GM21360 (cell line): ENCODE results near the gene PLCE1.

Experiments used
- ATAC-seq: cut with Tn5 transposase; IDR thresholded peaks from one replicate; pipeline ENCODE4 v1.9.1; 2021; ENCODE audit warnings: mild to moderate bottlenecking, moderate library complexity; ENCODE audit not compliant: unreplicated experiment

PLCE1 gene

DNA sequence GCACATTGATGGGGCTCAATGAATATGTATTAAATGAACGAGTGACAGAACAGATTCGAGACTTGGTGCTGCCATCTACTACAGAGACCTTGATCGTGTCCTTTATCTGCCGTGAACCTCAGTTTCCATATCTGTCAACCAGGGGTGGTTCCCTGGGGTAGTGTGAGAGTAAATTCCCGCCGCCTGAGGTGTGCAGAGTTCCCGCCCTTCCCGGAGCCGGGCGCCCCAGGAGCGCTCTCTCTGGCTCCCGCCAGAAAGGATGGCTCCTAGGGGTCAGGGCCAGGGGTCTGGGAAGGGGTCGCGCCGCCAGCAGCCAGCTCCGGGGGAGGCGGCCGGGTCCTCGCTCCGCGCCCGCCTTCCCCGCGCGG is 333 bp upstream of the PLCE1 start:
- ATAC-seq, result no peak

DNA sequence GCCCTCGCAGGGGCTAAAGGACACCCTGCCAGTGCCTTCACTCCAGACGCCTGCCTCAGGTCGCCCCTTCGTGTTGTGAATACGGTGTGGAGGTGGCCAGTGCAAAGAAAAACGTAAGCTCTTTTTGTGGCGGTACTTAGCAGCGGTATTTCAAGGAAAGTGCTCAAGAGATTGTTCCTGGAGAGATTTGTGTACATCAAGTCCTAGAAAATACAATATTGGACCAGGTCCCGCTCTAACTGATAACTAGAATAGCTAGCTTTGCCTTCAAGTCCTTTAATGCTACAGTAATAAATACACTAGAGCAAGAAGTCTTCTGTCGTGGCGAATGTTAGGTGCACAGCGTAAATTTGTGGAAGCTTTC is 689 bp downstream of the PLCE1 start:
- no peak for ATAC-seq

DNA sequence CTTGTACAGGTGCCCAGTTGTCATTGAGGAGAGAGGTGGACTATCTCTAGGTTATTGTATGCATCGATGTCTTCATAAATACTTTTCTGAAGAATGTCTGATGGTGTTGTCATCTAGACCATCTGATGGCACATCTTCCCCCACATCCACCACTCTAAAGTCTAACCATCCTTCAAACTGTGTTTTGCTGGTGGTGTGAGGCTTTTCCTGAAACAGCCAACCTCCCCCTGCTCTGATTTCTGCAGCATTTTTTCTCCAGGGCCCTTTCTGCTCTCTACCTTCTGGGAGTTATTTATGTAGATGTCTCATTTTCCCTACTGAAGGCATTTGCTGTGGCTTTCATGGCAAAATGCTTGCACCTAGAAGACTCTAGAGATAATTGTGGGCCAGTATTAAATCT is 1.5 kb downstream of the PLCE1 start:
- ATAC-seq, result no peak

DNA sequence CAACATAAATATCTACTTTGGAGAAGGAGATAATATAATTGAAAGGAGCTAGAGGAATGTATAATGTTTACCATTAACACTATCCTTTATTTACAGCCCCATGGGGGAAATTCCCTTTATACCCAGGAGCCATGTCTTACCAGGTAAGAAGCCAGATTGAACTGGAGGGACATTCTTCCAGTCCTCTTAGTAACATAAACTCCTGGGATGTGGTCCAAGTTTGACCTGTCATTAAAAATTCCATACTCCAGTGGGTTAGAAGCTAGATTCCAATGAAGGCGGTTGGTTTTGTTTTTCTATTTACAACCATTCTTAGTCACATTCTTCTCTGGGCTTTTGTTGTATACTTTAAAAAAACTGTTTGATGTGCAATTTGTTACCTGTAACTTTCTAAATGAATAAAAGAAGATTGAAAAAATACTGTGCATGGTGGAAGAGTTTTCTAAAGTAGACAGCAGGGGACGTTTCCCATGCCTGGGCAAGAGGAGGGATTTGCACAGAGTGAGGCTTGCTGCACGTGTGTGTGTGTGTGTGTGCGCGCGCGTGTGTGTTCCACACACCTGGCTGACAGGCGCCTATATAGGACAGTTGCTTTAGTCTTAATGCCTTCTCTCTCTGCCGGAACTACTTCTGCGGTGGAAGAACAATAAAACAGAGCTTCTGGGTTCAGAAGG is 2.0 kb downstream of the PLCE1 start:
- ATAC-seq, result no peak

DNA sequence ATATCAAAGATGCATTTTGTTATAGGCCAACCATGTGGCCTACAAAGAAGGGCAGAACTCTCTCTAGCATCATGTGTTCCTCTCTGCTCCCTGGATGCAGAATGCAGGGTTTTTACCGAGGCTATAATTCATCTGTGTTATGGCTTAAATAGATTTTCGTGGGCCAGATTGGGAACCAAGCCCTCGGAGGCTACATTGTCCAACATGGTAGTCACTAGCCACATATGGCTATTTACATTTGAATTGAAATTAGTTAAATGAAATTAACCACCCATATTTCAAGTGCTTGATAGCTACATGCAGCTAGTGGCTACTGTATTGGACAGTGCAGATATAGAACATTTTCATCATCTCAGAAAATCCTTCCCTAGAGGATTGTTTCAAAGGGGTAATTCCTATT is 2.8 kb downstream of the PLCE1 start:
- no peak for ATAC-seq

DNA sequence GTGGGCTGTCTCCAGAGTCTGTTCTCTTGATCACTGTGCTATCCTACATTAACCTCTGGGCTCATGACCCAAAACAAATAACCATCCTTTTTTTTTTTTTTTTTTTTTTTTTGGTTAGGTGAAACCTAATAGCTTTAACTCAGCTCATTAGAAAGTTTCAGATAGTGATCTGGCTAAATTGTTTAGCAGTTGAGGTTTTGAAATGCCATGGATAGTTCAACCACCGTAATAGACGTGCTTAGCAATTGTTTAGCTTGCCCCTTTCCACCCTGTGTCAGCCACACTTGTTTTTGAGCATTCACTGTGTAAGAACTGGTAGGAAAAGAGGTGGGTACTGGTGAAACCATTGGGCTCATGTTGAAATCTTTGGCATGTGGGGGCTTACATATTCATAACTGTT is 3.8 kb downstream of the PLCE1 start:
- ATAC-seq, result no peak

DNA sequence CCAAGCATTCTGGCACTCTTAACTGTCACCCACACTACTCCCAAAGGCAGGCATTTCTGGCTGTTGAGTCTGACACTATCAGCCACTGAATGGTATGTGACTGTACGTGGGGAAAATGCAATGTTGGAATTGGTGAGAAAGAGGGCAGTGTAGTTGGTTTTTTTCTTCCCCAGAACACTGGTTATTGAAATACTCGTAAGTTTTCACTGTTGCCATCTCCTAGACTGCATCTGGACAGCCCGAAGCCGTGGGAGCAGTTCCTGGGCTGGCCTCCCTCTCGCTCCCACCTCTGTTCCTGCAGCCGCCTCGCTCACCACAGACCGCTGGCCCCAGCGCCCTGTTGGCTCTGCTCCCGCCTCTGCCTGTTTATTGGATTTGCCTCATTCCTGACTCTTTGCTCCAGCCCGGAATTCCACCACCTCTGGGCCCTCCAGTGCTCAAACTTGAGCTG is 5.7 kb downstream of the PLCE1 start:
- ATAC-seq, result no peak

DNA sequence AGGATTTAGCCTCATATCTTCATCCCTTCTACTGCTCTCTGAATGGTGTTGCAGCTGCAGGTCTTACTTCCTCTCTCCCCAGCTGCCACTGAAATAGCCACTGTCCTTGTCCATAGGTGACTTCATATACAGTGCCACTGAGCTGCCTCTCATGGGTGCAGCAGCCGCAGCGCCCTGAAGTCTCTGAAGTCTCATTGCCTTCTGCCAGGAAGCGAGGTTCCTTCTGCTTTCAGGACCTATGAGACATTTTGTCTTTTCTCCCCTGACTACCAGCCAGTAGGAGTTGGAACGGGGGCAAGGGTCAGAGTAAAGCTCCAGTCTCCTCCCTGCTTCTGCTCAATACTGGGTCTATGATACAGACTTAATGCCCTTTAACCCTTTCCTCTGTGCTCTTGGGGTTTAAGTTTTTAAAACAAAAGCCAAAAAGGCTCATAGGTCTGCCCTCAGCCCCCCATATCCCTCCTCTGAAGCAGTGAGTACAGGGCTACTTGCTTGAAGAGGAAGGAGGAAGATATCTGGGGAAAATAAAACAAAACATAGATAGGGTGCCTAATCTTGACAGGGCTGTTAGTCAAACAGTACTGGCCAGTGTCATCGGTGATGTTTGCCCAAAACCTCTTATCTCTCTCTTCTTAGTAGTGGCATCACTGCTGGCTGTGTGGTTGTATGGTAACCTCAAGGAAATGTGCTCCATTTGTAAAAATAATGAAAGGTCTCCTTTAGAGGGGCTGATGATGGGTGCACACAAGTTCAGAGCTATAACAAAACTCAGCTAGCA is 7.1 kb downstream of the PLCE1 start:
- ATAC-seq, result no peak

DNA sequence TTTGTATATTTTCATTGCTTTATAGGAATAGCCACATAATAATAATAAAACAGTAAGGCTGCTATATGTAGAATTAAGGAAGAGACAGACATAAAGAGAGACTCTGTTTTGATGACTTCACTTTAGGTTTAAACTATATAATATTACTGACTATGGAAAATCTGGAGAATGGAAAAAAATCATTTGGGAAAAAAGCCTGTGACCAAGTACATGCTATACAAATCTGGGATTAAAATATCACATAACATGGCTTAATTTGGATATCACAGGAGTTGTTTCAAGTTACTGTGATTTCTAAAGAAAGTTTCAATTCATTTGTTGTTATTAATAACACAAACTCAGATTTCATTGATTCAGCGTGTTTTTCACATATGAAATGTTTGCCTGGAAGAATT is 7.7 kb downstream of the PLCE1 start:
- no peak for ATAC-seq

DNA sequence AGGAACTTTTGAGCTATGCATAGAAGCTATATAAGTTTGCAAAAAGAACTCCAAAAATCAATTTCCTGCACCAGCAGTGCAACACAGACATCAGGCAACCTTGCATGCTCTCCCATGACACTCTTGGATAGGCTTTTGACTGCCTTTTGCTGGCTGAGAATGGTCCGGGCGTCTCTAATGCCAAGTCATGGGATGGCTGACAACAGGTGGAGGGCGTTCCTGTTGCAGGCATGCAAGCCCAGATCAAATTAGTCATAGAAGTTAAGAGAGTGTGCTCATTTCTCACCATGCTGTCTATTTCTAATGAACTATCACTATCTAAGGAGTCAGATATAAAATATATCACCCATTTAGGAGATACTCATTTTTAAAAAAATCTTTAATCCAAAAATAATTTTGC is 8.4 kb downstream of the PLCE1 start:
- ATAC-seq, result no peak

DNA sequence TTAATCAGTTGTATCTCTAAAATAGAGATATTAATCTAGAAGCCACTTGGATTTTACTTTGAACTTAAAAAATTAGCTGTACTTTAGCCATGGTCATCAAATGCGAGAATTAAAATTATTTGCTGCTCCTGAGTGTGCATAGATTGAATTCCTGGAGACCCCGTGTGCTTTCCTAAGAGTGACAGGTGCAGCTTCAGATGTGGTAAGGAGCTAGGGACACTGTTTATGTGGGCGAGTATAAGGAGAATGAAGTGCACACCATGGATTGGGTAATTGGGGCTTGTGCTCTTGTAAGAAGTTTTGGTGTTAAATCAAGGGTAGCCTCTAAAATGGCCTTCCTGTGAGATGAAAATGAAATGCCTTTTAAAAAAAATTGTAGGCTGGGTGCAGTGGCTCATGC is 9.8 kb downstream of the PLCE1 start:
- no peak for ATAC-seq

DNA sequence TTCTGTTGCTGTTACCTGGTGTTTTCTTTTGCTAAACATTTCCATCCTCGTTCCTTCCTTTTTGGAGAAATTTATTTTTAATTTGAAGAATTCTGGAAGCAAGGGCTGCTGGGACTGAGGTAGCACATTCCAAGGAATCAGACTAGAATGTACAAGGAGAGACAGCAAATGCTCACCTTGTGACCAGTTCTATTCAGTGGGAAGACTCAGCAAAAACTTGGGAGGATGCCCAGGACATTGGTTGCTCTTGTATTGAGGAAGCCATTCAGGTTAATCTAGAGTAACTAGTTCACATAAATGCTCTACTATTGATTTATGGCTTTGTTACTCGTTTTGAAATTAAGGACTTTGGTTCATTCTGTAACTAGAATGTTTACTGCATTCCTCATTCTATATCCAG is 11.3 kb downstream of the PLCE1 start:
- ATAC-seq, result no peak

DNA sequence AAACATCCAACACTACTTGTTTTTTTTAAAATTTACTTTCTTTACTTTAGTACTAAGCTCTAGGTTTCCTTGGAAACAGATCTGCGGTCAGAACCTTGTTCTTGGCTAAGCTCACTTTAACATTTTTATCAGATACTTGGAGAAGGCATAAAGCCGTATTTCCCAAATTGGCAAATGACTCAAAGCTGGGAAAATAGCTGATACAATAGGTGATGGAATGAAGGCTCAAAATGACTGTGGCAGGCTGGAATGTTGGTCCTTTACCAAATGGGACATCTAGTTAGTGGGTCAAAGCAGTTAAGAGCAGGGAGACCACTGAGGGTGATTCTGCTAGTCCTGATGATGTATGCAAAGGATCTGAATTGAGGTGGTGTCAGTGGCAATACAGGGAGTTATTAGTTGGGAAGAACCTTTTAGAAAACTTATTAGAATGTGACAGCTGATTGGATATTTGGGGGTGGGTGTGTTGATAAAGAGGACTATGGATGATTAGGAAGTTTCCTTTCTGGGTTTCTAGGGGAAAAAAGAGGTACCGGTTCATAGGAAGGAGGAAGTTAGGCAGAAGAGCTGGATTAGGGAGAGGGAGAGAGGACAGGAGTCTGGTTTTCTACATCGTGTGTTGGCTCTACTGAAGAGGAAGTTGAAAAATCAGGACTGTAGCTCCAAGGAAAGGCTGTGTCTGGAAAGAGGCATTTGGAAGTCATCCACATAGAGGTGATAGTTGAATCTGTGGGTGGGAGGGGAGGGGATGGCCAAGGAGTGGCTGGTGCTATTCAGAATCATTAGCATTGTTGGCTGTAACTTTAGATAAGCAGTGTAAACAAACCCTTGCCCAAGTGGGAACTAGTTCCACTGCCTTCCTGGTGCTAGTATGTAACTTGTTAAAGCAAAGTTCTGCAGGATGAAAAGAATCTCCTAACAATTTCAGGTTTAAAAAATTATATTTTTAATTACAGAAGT is 13.1 kb downstream of the PLCE1 start:
- no peak for ATAC-seq

DNA sequence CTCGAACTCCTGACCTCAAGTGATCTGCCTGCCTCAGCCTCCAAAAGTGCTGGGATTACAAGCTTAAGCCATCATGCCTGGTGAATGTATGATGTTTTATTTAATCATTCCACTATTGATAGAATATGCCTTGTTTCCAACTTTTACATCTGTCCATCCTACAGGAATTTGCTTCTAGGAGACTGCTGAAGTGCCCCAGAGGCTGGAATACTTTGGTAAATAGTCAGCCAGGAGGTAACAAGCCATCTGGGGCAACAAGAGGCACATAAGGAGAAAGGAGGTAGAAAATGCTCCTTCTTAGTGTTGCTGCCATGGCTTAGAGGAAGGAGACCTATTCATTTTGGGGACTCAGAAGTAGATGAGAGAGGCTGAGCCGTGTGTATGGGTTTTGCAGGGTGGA is 14.8 kb downstream of the PLCE1 start:
- no peak for ATAC-seq

DNA sequence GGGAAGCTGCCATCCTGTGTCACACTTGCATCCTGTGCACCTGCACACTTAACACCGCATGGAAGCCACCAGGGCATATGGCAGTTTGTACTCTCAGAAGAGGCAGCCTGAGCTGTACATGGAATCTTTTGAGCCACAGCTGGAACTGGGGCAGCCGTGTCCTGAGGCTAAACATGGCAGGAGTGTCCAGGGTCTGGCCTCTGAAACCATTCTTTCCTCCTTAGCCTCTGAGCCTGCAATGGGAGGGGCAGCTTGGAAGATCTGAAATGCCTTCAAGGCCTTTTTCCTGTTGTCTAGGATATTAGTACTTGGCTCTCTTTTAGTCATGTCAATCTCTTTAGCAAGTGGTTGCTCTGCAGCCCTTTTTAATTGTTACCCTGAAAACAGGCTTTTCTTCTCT is 16.4 kb downstream of the PLCE1 start:
- ATAC-seq, result no peak

DNA sequence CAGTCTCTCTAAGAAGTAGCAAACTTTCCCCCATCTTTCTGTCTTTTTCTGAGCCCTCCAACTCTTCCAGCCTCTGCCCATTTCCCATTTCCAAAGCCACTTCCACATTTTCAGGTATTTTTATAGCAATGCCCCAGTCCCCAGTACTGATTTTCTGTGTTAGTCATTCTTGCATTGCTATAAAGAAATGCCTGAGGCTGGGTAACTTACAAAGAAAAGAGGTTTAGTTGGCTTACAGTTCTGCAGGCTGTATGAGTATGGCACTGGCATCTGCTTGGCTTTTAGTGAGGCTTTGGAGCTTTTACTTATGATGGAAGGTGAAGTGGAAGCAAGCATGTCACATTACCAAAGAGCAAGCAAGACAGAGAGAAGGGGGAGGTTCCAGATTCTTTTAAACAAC is 17.2 kb downstream of the PLCE1 start:
- no peak for ATAC-seq

DNA sequence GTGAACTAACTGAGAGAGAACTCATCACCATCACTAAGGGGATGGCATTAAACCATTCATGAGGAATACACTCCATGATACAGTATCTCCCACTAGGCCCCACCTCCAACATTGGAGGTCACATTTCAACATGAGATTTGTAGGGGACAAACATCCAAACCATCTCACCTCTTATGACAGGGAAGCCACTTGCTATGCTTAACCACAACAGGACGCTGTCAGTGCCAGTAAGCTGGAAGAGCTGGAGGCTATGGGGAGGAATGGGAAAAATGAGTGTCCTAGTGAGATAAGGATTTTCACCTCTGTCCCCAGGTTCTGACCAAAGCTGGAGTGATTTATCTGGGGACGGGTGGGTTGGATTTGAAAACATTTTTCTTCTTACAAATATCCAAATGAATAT is 17.6 kb downstream of the PLCE1 start:
- ATAC-seq, result no peak

DNA sequence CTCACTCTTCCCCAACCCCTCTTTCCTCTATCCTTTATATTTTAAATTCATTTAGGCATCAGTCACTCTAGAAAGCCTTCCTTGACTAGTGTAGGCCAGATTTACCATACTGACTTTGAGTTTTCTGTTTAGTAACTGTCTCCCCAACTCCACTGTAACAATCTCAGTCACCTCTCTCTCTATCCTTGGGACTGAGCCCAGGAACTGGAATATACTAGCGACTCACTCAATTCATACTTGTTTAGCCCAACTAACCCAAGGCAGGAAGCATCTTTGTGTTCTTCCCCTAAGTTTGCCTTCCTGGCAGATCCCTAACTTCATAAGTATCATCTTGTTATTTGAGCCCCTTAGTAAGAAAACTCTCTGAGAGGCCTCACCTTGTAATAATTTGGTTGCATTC is 19.1 kb downstream of the PLCE1 start:
- no peak for ATAC-seq

DNA sequence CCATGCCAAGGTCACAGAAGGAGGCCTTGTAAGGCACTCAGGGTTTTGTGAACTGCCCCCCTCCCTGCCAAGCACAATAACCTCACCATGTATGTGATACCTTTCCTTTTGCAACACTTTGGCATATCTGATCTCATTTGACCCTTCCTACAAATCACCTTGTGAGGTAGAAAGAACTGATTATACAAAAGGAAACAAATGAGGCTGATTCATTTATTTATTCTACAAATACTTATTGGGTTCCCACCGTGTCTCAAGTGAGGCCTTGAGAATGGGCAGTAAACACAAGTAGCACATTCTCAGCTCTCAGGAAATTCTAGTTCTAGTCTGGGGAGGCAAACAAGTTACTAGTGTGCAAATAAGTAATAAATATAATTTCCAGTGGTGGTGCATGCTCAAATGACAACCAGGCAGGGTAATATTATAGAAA is 19.6 kb downstream of the PLCE1 start:
- no peak for ATAC-seq

DNA sequence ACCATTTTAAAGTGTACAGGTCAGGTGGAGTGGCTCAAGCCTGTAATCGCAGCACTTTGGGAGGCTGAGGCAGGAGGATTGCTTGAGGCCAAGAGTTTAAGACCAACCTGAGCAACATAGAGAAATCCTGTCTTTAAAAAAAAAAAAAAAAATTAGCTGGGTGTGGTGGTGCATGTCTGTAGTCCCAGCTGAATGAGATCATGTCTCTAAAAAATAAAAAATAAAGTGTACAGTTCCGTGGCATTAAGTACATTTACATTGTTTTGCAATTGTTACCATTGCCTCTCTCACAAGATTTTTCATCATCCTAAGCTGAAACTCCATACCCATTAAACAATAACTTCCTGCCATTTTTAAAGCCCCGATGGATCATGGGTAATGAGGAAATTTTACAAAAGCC is 20.6 kb downstream of the PLCE1 start:
- no peak for ATAC-seq
